Stimulated activated CD4-positive, alpha-beta T cell treated with anti-CD3 and anti-CD28 coated beads, Interleukin-12 subunit alpha, Interleukin-12 subunit beta, amount 100 ng/mL, for 48 hours (primary cell): ENCODE data around the gene ANKRD50.

Experiments
- DNase-seq, 3 donors: peaks; one replicate each; pipeline ENCODE4 v3.0.0-alpha.2; 2020; ENCODE audit warnings: low read depth in 2 of 3, low spot score in 1 of 3

The ANKRD50 gene

DNA sequence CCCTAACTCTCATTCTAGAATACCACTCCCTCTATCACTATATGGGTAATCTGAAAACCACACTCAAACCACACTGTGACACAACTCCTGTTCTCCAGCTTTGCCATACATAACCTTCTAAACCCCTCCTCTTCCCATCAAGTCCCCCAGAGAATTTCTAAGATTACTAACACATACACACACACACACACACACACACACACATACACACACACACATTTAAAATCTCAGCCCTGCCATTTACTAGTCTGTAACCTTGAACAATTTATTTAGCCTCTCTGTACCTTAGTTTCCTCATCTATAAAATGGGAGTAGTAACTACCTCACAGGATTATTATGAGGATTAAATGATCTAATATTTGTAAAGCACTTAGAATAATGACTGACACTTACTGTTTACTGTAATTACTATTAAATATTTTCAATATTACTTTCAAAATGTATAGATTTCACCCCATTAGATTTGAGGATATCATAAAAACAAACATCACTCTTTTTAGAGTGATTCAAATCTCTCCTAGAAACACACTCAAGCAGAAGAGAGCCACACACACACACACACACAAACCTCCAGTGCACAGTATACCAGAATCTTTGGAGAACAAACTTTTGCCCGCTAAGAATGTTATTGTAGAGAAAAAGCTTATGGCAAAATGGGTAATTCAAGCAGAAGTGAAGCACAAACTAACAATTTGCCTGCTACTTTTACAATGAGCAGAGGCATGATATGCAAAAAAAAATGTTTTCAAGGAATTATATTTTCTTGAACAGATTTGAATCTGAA is 3.8 kb downstream of the ANKRD50 start:
- DNase-seq: no peak

DNA sequence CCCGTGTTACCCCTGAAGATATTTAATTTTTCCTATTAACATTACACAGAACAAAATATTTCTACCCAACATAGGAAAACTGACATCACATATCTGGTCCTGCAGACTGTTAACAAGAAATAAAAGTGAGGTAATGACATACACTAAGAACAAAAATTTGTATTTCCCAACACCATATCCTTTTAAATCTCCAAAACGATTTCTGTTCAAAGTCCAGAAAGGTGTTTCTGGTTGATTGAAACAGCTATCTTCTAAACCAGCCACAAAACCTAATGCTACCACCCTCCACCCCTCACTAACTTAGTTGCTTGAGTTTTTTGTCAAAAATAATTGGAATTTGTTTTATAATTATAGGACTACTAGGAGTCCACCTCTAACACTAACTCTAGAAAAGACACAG is 7.1 kb downstream of the ANKRD50 start:
- no peak for DNase-seq

DNA sequence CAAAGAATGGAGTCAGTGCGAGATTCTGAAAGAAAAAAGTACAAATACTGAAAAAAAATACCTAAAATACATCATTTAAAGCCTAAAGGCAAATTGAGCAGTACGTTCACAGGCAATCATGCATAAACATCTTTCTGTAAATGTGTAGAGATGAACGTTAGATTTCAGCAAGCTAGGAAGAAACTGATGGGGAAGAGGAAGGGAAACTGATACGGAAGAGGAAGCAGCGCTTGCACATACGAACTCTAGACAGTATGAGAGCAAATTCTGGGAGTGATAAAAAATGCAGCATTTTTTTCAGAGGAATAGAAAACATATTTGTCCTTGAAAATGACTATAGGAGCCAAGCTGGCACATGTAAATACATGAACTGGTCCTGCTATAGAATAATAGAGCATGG is 9.4 kb downstream of the ANKRD50 start:
- DNase-seq: no peak

DNA sequence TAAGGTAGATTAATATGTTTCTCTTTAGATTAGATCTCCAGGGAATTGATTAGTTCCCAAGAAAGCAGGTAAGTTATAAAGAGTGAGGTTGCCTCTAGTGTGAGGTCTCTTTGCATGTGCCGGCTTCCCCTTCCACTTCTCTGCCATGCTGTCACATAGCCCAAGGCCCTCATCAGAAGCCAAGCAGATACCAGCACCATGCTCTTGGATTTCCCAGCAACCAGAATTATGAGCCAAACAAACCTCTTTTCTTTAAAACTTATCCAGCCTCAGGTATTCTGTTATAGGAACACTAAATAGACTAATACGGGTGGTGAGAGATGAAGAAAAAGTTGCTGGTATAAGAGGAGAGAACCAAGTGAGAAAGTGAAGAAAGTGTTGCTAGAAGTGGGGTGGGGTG is 15.1 kb downstream of the ANKRD50 start:
- DNase-seq: no peak

DNA sequence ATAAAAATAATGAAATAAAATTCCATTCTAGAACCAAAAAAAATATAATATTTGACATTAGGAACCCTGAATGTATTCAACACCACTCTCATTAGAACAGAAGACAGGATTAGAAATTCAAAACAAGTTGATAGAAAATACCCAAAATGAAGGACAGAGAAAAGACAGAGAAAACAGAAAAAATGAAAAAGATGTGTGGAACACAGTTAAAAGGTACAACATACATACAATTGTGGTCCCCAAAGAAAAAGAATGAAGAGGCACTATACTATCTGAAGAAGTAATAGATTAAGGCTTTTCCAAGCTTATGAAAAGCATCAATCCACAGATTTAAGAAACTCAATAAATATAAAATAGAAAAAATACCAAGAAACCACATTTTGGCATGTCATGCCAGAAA is 16.4 kb downstream of the ANKRD50 start:
- DNase-seq: no peak

DNA sequence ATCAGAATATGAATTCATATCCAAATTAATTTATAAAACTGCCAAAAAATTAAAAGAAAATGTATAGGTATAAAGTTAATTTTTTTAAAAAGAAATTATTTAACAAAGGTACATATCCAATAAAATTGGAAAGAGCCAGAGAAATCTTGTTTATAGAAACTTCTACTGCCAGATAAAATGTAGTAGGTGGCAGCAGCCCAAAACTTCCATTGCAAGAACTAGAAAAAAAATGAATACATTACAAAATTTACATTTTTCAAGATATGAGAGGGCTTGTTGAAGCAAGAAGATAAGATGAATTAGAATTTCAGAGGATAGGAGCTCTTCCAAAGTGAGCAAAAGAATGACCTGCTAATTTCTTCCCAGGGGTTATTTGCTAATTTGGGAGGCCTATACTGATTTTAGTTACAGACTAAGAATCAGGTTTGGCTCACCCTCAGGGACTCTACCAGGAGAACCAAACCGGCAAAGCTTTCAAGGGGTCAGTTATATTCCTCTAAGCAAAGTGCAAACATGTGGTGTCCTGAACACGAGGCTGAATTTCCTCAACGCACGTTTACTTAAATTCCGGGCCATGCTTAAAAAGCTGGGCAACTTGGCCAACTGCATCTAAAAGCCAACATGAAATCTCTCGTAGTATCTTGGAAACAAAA is 17.5 kb downstream of the ANKRD50 start:
- DNase-seq: no peak

DNA sequence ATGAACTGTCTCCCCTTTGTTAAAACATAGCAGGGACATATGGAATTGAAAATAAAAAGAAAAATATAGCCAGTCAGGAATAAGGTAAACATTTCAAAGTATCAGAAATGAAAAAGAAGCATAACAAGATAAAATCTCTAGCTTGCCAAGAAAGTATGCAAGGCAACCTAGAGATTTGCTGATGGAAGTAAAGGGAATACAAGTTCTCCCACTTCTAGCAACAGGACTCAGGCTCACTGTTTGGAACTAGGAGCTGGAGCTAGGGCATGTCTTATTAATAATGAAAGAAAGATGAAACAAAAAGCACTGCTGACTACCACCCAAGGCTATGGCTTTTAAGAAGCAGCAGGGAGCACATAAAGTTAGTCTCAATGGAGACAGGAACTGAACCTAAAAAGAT is 18.2 kb downstream of the ANKRD50 start:
- DNase-seq: no peak

DNA sequence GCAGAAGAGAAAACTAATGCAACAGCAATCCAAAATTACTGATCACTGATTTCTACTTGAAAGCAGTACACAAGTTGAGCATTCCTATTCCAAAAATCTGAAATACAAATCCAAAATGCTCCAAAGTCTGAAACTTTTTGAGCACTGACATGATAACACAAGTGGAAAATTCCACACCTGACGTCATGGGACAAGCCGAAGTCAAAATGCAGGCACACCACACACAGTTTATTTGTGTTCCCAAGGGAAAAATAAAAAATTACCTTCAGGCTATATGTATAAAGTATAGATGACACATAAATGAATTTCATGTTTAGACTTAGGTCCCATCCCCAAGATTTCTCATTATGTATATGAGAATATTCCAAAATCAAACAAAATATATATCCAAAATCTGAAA is 20.7 kb downstream of the ANKRD50 start:
- no peak for DNase-seq

DNA sequence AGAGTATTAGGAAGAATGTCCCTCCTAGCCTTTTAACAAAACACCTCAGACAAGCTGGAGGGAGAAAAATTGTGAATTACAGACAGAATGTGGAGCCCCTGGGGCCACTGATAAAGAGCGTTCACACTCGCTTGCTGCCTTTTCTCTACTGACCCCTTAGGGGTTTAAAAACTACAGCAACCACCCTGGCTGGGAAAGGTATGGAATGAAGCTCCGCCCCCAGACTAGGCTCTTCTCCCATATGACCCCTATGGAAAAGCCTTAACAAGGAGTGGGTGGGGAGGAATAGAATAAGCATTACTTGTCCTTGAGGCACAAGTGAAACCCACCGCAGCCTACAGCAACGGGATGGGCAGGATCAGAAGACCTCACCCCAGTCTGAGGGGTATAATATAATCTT is 26.3 kb downstream of the ANKRD50 start:
- DNase-seq: no peak

DNA sequence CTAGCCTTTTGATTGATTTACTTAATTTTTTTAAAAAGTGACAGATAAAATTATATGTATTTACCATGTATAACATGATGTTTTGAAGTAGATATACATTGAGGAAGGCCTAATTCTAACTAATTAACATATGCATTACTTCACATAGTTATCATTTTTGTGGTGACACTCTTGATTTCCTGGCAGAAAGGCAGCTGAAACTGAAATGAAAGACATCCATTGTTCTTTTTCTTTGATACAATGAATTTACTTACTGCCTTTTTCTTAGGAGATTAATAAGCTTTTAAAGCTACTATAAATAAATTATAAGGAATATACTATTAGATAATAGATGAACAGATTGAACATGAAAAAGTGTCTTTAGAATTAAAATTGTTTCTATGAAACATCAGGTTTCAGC is 26.7 kb downstream of the ANKRD50 start:
- DNase-seq: no peak

DNA sequence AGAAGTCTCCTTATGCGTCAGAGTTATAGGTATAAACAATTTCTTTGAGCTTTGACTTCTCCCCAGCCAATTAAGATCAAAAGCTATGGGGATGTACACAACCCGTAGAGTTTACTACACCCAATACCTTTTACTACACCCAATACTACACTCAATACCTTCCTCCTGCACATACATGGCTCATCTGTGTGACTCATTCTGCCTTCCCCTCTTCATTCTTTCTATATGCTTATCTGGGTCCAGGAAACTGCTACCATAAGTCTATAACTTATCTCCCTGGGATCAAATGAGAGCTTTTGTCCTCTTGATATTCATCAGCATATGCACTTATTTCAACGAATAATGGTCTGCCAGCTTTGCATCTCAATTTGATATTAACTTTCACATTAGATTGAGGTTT is 28.2 kb downstream of the ANKRD50 start:
- no peak for DNase-seq

DNA sequence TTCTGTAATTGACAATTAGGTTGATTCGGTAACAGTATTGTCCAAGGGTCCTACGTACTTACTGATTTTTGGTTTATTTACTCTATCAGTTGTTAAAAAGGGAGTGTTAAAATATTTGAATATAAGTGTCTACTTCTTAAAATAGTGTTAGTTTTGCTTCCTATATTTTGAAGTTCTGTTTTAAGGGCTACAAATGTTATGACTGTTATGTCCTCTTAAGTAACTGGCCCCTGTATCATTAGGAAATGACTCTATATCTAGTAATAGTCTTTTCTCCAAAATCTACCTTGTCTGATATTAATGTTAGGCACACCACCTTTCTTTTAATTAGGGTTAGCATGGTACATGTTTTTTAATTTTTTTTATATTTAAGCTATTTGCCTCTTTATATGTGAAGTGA is 30.1 kb downstream of the ANKRD50 start:
- no peak for DNase-seq

DNA sequence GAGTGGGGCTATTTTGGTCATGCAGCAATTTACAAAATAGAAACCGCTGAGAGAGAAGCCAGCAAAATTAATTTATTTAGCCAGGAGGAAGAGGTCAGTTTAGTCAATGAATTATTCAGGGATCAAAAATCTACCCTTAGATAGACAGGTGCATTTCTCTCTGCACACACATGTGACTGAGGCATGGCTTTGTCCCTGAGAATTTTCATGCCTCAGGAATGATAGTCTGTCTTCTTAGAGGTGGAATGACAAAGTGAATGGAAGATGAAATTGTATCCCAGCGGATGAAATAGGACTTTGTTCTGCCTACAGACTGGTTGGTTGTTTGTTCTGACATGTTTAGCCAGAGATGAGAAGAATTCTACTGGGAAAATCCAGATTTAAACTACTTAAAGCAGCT is 46.0 kb downstream of the ANKRD50 start:
- DNase-seq: no peak

DNA sequence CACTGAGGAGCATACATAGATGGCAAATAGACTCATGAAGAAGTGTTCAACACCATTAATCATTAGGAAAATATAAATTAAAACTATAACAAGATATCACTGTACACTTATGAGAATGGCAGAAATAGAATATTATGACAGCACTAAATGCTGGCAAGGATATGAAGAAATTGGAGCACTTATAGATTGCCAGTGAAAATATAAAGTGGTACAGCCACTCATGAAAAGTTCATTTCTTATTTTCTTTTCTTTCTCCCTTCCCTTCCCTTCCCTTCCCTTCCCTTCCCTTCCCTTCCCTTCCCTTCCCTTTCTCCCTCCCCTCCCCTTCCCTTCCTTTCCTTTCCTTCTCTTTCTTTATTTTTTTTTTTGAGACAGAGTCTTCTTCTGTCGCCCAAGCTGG is 53.7 kb downstream of the ANKRD50 start:
- no peak for DNase-seq

DNA sequence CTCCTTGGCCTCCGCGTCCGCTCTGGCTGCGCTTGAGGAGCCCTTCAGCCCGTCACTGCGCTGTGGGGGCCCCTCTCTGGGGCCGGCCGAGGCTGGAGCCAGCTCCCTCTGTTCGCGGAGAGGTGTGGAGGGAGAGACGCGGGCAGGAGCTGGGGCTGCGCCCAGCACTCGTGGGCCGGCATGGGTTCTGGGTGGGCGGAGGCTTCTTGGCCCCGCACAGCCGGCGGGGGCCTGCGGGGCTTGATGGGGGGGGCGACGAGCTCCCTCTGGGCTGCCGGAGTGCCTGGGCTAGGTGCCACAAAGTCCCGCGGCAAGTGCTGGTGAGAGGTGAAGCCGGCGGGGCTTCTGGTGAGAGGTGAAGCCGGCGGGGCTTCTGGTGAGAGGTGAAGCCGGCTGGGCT is 61.9 kb downstream of the ANKRD50 start:
- DNase-seq: no peak

DNA sequence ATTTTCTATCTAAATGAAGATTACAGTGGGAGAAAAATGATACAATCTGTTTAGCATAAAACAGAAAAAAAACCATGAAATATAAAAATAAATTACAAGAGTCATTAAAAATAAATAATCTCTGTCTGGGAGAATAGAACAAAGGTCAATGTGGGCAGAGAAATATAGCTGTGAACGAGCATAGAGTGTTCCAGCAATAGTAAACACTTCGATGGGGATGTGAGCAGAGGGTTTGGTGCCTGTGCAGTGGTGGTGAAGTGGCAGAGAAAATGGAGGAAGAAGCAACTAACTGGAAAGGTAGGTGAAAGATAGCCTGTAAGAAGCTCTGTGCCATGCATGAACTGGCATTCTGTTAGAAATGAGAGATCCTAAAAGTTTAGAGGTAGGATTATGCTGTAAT is 64.9 kb downstream of the ANKRD50 start:
- DNase-seq: no peak

DNA sequence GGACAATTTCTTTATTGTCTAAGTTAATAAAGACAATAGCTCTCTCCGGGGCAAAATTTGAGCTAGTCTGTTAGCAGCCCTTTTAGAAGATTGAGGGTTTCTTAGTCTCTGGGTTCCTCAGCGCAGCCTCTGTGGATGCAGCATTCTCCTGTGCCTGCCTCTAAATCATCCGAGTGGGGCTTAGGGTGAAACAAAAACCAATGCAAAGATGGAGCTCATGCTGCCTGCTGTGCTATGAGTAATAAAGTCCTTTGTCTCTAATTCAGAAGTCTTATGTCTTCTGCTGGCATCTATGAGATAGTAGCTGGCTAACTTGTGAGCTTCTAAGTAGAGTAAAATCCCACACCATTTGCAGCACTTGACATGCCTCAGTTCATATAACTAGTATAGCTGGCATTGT is 67.9 kb downstream of the ANKRD50 start:
- DNase-seq: no peak

DNA sequence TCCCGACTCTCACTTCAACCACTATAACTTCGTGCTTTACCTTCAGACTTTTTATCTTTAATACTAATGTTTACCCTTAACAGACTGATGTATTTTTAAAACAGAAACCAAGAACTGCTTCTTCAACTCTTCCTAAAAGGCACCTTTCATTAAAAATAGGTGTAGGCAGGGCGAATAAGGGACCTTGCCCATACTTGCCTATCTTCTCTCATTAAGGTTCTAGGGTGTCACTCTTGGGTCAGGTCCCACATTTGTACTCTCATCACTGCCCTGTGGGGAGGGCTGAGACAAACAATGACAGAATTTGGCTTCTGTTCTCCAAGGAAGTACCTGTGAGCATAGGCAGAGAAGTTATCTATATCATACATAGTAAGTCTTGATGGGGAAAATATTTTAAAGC is 69.7 kb downstream of the ANKRD50 start:
- no peak for DNase-seq

DNA sequence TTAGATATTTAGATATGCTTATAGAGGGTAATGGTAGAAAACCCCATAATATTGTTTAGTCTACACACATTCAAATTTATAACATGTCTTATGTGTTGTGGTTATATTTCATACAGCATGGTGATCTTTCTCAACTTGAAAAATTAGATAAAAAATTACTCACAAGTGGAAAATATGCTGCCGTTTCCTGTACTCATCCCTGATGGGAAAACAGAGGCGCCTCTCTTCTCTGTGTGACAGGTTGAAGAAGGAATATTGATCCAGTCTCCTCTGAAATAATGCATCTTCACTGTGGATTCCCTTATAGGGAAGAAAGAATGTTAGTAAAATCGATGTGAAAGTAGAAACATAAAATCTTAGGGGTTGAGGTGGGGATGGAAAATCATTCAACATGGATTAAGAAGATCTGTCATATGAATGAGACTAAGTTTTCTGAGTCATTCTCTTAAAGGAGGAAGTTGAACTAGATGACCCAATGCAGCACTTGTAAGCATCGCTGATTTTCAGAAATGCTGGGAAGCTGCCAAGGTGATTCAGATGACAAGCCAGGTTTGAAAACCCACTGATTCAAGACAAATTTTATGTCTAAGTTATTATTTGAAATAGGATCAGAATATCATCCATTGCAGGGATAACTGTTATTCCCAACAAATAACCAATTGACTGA is 70.7 kb downstream of the ANKRD50 start:
- DNase-seq: no peak

DNA sequence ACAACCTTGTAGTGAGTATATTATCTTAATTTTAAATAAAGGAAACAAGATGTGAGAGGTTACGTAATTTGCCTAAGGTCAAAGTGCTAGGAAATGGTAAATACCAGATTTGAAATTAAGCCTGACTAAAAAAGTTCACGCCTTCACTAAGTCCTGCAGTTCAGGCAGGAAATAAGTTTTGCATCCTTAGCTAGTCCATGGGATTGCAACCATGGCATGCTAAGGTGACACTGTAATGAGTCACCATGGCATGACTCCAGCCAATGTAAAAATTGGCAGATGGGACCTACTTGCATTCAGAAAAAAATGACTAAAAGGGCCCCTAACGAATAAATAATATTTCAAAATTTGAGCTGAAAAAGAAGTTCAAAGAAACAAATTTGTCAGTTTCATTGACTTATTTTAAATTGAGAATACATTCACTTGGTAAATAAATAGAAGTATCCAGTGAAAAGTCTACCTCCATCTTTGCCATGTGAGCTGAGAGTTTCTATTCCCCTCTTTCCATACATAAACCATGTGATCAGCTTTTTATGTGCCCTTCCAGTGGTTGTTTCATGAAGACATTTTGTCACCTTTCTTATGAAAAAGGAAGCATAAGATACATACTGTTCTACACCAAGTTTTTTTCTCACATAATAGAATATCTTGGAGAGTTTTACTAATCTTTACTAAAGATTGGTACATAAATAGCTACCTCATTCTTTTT is 72.4 kb downstream of the ANKRD50 start:
- no peak for DNase-seq

DNA sequence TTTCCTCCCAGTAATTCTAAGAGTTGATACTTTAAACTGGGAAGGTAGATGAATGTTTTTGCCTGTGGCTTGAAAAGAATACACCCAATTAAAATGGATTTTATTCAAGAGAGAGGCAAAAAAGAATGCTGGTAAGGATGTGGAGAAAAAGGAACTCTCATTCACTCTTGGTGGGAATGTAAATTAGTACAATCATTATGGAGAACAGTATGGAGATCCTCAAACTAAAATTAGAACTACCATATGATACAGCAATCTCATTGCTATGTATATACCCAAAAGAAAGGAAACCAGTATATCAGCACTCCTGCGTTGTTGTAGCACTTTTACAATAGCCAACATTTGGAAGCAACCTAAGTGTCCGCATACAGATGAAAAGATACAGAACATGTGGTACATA is 75.2 kb downstream of the ANKRD50 start:
- DNase-seq: no peak

DNA sequence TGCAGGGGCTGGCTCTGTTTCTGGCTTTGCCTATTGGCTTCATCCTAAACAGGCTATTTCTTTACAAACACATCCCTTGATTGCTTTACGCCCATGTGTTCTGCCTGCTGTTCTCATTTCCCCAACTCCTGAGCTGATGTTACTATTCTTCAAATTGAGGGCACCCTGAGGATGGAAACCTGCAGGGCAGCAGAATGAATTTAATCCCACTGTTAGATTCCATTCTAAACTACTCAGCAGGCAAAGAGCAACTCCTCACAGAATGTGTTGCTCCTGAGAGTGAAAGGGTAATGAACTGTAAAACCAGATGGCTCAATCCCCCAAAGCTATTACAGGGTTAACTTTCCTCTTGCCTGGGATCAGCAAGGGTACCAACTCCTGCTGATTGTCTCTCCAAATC is 75.7 kb downstream of the ANKRD50 start:
- DNase-seq: no peak
